Glutamatergic neuron (in vitro differentiated cells): ENCODE results near the gene GDF10. TPM values are rescaled to one million over a fixed set of nuclear protein-coding genes. Genes with fewer than 3 reads are reported as not detected.

ENCODE experiments used
- DNase-seq: peaks from one replicate; pipeline ENCODE4 v3.0.0; 2022
- H3K27ac Mint-ChIP-seq: one replicate; pipeline ENCODE4 v1.8.0; 2020; ENCODE audit warnings: mild to moderate bottlenecking, mixed read lengths, inconsistent platforms; ENCODE audit not compliant: unreplicated experiment
- H3K27me3 Mint-ChIP-seq: one replicate; pipeline ENCODE4 v1.8.0; 2020; ENCODE audit warnings: mild to moderate bottlenecking, moderate library complexity, mixed read lengths, inconsistent platforms; ENCODE audit not compliant: unreplicated experiment
- H3K36me3 Mint-ChIP-seq: one replicate; pipeline ENCODE4 v1.8.0; 2020; ENCODE audit warnings: mild to moderate bottlenecking, mixed read lengths, inconsistent platforms; ENCODE audit not compliant: unreplicated experiment
- H3K4me1 Mint-ChIP-seq: one replicate; pipeline ENCODE4 v1.8.0; 2020; ENCODE audit warnings: mild to moderate bottlenecking, low read depth, mixed read lengths, inconsistent platforms; ENCODE audit not compliant: unreplicated experiment
- H3K4me3 Mint-ChIP-seq: one replicate; pipeline ENCODE4 v1.8.0; 2020; ENCODE audit warnings: mild to moderate bottlenecking, mixed read lengths, inconsistent platforms; ENCODE audit not compliant: unreplicated experiment
- H3K9me3 Mint-ChIP-seq: one replicate; pipeline ENCODE4 v1.8.0; 2020; ENCODE audit warnings: mild to moderate bottlenecking, moderate library complexity, mixed read lengths, inconsistent platforms; ENCODE audit not compliant: unreplicated experiment
- total RNA-seq: library from RNA; stranded (reverse); fragmentation: NEBNext Ultra II Directional; extraction: Animal tissue kit (Norgen Biotek cat#: 25700); gene quantifications from one replicate; pipeline ENCODE4 v1.2.1, GENCODE V29; 2021; ENCODE audit not compliant: unreplicated experiment
- TF ChIP-seq, protein P1 (sequence below): fragments of 200-600 bp; sonication (generic); IDR thresholded peaks from one replicate; pipeline ENCODE4 v1.5.0; 2021; ENCODE audit not compliant: partially characterized antibody, unreplicated experiment

GDF10 gene
- total RNA-seq, 1 donor from 2014 or later = not detected

- Mint-ChIP-seq H3K27me3 (peaks cover 8% of the 10 kb centered on the region), H3K27ac (no peak overlapping the region), H3K36me3 (no peaks in the 10 kb centered on the region)
These were observed 14.4 kb upstream of the GDF10 start for GRCh38 chr10:47285381-47286115.

DNA sequence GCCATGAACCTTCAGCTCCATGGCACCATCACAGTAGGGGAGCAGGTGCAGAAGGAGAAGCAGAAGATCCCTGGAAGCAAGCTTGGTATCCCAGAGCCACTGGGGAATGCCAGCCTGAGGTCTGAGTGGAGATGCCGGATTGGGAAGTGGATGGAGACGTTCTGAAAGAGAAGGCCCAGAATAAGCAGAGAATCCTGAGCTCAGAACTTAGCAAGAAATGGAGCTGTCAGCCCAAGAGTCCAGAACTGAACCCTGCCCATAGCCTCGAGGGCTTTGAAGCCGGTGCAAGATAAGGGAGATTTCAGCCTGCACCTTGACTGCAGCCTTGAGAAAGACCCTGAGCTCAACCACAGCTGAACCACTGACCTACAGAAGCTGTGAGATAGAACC is 13.9 kb upstream of the GDF10 start:
- TF ChIP-seq, protein P1, sequence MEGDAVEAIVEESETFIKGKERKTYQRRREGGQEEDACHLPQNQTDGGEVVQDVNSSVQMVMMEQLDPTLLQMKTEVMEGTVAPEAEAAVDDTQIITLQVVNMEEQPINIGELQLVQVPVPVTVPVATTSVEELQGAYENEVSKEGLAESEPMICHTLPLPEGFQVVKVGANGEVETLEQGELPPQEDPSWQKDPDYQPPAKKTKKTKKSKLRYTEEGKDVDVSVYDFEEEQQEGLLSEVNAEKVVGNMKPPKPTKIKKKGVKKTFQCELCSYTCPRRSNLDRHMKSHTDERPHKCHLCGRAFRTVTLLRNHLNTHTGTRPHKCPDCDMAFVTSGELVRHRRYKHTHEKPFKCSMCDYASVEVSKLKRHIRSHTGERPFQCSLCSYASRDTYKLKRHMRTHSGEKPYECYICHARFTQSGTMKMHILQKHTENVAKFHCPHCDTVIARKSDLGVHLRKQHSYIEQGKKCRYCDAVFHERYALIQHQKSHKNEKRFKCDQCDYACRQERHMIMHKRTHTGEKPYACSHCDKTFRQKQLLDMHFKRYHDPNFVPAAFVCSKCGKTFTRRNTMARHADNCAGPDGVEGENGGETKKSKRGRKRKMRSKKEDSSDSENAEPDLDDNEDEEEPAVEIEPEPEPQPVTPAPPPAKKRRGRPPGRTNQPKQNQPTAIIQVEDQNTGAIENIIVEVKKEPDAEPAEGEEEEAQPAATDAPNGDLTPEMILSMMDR = no peak
- Mint-ChIP-seq H3K4me3 (no peak overlapping the region), H3K27me3 (peaks cover 11% of the 10 kb centered on the region)

More at GRCh38 chr10:47285381-47286115, 14.4 kb upstream of the GDF10 start:
- DNase-seq = no peak
- Mint-ChIP-seq H3K9me3 (no peaks in the 10 kb centered on the region), H3K4me1 (no peaks in the 10 kb centered on the region), H3K4me3 (no peak overlapping the region)
- TF ChIP-seq, protein P1 = no peak

DNA sequence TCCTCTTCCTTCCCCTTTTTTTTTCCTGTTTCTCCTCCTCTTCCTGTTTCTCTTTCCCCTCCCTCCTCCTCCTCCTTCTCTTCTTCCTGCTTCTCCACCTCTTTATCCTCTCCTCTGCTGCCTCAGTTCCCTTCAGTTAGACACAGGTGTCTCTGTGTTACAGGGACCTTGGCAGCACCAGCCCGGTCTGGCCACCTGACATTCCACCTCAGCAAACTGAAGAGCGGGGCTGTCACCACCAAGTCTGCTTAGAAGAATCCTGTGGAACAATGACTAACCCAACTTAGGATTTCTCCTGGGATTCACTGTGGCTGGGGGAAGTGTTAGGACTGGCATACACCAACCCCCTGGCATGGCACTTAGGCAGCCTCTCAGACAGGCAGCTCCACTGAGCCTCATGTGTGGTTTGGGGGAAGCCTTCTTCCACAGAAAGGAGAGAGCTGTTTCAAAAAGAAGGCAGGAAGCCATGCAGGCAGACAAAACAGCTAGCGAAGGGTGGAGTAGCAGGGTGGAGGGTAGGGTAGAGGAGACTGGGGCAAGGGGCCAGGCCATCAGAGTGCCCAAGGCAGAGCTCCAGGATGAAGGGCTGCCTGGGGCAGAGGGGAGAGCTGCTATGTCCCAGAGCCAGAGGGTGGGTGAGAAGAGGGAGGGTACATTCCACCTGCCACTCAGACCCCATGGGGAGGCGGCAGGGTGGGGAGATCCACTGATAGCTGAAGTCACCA is 13.2 kb upstream of the GDF10 start:
- Mint-ChIP-seq H3K4me1 (no peaks in the 10 kb centered on the region), H3K27me3 (peaks cover 11% of the 10 kb centered on the region), H3K27ac (no peak overlapping the region), H3K36me3 (no peaks in the 10 kb centered on the region), H3K4me3 (no peak overlapping the region), H3K9me3 (no peaks in the 10 kb centered on the region)
- TF ChIP-seq, protein P1 = no peak
- no peak for DNase-seq

More for the DNA sequence above, 13.9 kb upstream of the GDF10 start:
- no peak for DNase-seq
- Mint-ChIP-seq H3K27ac (no peak overlapping the region), H3K4me1 (no peaks in the 10 kb centered on the region), H3K9me3 (no peaks in the 10 kb centered on the region), H3K36me3 (no peaks in the 10 kb centered on the region)

- peaks cover 9% of the 10 kb centered on the region for H3K27me3 Mint-ChIP-seq
These were observed 12.6 kb upstream of the GDF10 start for GRCh38 chr10:47287365-47287802.

More at GRCh38 chr10:47287365-47287802, 12.6 kb upstream of the GDF10 start:
- Mint-ChIP-seq H3K4me1 (no peaks in the 10 kb centered on the region), H3K27ac (no peak overlapping the region), H3K36me3 (no peaks in the 10 kb centered on the region), H3K9me3 (no peaks in the 10 kb centered on the region), H3K4me3 (no peak overlapping the region)
- TF ChIP-seq, protein P1 = no peak
- no peak for DNase-seq
